Colonic mucosa (tissue), 4 donors: ENCODE data around the gene ACR. TPM values are rescaled to one million over a fixed set of nuclear protein-coding genes. Genes with fewer than 3 reads are reported as not detected.
"Not testable (repeated sequence)": the region's sequence is repeated elsewhere in the genome, so short reads cannot be mapped to it uniquely, and the experiment has no call there.

Experiments
- DNase-seq: peaks from one replicate; pipeline ENCODE4 v3.0.0-alpha.2; 2020
- H3K27ac ChIP-seq: fragments of 200-600 bp; one replicate; pipeline ENCODE4 v1.8.0; 2021
- H3K27me3 ChIP-seq: fragments of 200-600 bp; one replicate; pipeline ENCODE4 v1.8.0; 2021
- H3K36me3 ChIP-seq: fragments of 200-600 bp; one replicate; pipeline ENCODE4 v1.8.0; 2021
- H3K4me1 ChIP-seq: fragments of 200-600 bp; one replicate; pipeline ENCODE4 v1.8.0; 2021; ENCODE audit warnings: mild to moderate bottlenecking
- H3K4me3 ChIP-seq: fragments of 200-600 bp; one replicate; pipeline ENCODE4 v1.8.0; 2021
- H3K9ac ChIP-seq, 2 donors: one replicate each; pipeline ENCODE4 v1.7.0; 2013; ENCODE audit warnings: control low read depth in 2 of 2, low read depth in 2 of 2, low read length in 2 of 2
- H3K9me3 ChIP-seq: fragments of 200-600 bp; one replicate; pipeline ENCODE4 v1.8.0; 2021
- CTCF ChIP-seq: fragments of 200-600 bp; IDR thresholded peaks from one replicate; pipeline ENCODE4 v1.8.0; 2022; ENCODE audit warnings: antibody characterized with exemption, mild to moderate bottlenecking
- intact Hi-C: fragments of 100-400 bp; cut with DNase I; formaldehyde crosslinking; loops from one replicate; pipeline ENCODE4 v1.14.1; 2022
- total RNA-seq, 2 donors: library from RNA; stranded (reverse); fragmentation: NEBNext Ultra II Directional in 1 of 2; extraction: Animal tissue kit (Norgen Biotek cat#: 25700) in 1 of 2; gene quantifications; one replicate each; pipeline ENCODE4 v1.2.1, GENCODE V29; 2021
- donor health status: healthy.
- donor health status: DM: no; HTN: no; CAD: no.
- donor health status: DM: no; HTN: no; CAD: no.

Gene ACR
- total RNA-seq, 2 donors from 2014 or later, result 0.77 to 0.80 TPM

DNA sequence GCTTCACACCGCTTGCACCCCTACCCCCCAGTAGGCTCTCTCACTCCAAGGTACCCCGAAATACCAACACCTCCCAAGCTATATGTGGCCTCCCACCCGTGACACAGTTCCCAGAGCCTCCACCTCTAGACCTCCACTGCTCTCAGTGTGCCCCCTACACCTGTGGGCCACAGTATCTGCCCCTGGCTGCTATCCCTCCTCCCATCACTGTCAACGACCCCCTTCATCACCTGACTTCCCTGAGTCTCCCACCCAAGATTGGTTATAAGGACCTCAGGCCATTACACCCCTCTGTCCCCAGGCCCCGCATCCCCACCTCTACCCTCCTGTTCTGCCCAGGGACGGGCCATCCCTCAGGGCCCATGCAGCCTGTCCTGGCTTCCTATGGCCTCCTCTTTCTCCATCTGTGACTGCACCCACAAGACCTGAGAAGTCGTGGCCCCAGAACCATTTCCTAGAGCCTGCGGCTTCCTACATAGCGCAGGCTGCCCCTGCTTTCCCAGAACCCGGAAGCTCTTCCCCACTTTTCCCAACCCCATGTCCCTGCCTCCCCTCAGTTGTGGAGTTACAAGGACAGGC, 734 bp downstream of the ACR start:
- H3K4me1 ChIP-seq, result no peaks in the 10 kb centered on the region
- no peak overlapping the region for H3K27ac ChIP-seq
- no peak for DNase-seq
- H3K9me3 ChIP-seq, result no peaks in the 10 kb centered on the region
- H3K27me3 ChIP-seq, result no peaks in the 10 kb centered on the region
- intact Hi-C loops, result no loop called here
- TF ChIP-seq CTCF, result no peak
- no peak overlapping the region for H3K4me3 ChIP-seq
- H3K36me3 ChIP-seq, result no peaks in the 10 kb centered on the region
- H3K9ac ChIP-seq, result no peak overlapping the region

- Histone ChIP-seq H3K9ac (no peak overlapping the region), H3K4me1 (no peaks in the 10 kb centered on the region), H3K4me3 (no peak overlapping the region), H3K27me3 (no peaks in the 10 kb centered on the region), H3K27ac (no peak overlapping the region), H3K36me3 (no peaks in the 10 kb centered on the region), H3K9me3 (no peaks in the 10 kb centered on the region)
- intact Hi-C loops, result no loop called here
- DNase-seq, result no peak
- no peak for TF ChIP-seq CTCF
Observed at GRCh38 chr22:50739279-50739691, 1.3 kb downstream of the ACR start.

- intact Hi-C loops, result no loop called here
- H3K9me3 ChIP-seq, result no peaks in the 10 kb centered on the region
- no peak for TF ChIP-seq CTCF
- H3K27me3 ChIP-seq, result no peaks in the 10 kb centered on the region
- H3K4me3 ChIP-seq, result no peak overlapping the region
- no peak overlapping the region for H3K9ac ChIP-seq
- DNase-seq, result no peak
- no peaks in the 10 kb centered on the region for H3K4me1 ChIP-seq
- no peaks in the 10 kb centered on the region for H3K36me3 ChIP-seq
- no peak overlapping the region for H3K27ac ChIP-seq
Observed at GRCh38 chr22:50739894-50740293, 1.9 kb downstream of the ACR start.

DNA sequence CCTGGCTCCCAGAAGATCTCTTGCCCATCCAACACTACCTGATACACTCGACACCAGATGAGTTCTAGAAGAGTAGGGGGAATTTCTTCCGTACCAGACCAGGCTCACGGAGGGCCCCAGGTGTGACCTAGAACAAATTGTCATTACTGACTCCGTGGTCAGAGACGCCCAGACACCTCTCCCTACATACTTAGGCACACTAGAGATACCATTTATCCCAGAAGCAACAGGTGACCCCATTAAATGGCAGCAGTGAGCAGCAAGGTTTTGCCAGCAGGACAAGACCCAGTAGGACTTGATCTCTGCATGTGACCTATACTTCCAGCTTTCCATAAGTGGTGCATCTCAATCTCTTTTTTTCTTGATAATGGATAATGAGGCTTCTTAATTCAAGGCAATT, 2.7 kb downstream of the ACR start:
- intact Hi-C loops, H3K27ac ChIP-seq, DNase-seq: not testable (repeated sequence)

GRCh38 chr22:50744424-50744823, 6.4 kb downstream of the ACR start:
- H3K9ac ChIP-seq, H3K27me3 ChIP-seq, H3K9me3 ChIP-seq, H3K27ac ChIP-seq, DNase-seq, intact Hi-C loops, H3K36me3 ChIP-seq, H3K4me1 ChIP-seq, H3K4me3 ChIP-seq: not testable (repeated sequence)

More for the DNA sequence above, 2.7 kb downstream of the ACR start:
- not testable (repeated sequence) for H3K4me3 ChIP-seq, H3K36me3 ChIP-seq, H3K9ac ChIP-seq, H3K4me1 ChIP-seq, H3K9me3 ChIP-seq, H3K27me3 ChIP-seq

DNA sequence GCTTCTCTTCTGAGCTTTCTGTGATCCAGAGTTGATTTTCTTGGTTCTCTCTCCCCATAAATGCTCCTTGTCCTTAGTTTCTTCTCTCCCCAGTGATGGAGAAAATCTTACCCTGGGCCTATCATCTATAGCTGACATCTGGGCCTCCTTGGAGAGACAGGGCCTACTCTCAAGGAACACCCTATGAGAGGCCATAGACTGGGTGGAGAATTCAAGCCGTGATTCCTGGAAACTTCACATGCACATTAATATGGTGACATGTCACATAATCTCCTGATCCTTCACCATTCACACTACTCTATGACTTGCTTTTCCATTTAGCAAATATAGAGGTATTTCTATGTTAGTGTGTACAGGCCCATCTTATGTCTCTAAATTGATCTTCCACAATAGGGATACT, 9.5 kb downstream of the ACR start:
- H3K4me3 ChIP-seq, H3K4me1 ChIP-seq, DNase-seq, H3K36me3 ChIP-seq, H3K27me3 ChIP-seq, H3K9me3 ChIP-seq, intact Hi-C loops, H3K27ac ChIP-seq, H3K9ac ChIP-seq: not testable (repeated sequence)

DNA sequence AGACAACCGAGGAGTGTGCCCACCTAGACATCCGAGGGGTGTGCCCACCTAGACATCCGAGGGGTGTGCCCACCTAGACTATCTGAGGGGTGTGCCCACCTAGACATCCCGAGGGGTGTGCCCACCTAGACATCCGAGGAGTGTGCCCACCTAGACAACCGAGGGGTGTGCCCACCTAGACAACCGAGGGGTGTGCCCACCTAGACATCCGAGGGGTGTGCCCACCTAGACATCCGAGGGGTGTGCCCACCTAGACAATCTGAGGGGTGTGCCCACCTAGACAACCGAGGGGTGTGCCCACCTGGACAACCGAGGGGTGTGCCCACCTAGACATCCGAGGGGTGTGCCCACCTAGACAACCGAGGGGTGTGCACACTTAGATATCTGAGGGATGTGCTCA, 10.6 kb downstream of the ACR start:
- H3K4me1 ChIP-seq, DNase-seq, H3K27me3 ChIP-seq, H3K9me3 ChIP-seq, H3K9ac ChIP-seq, H3K27ac ChIP-seq, H3K36me3 ChIP-seq, intact Hi-C loops, H3K4me3 ChIP-seq: not testable (repeated sequence)

GRCh38 chr22:50749302-50750074, 11.5 kb downstream of the ACR start:
- H3K27me3 ChIP-seq, H3K9me3 ChIP-seq, H3K4me1 ChIP-seq, H3K9ac ChIP-seq, DNase-seq, H3K27ac ChIP-seq, H3K4me3 ChIP-seq, intact Hi-C loops, H3K36me3 ChIP-seq: not testable (repeated sequence)

GRCh38 chr22:50755251-50755650, 17.2 kb downstream of the ACR start:
- DNase-seq, H3K36me3 ChIP-seq, H3K4me3 ChIP-seq, H3K27ac ChIP-seq, H3K9ac ChIP-seq, H3K9me3 ChIP-seq, H3K27me3 ChIP-seq, intact Hi-C loops, H3K4me1 ChIP-seq: not testable (repeated sequence)

- H3K36me3 ChIP-seq, H3K9me3 ChIP-seq, H3K4me1 ChIP-seq, intact Hi-C loops, H3K27ac ChIP-seq, DNase-seq, H3K27me3 ChIP-seq, H3K9ac ChIP-seq: not testable (repeated sequence)
- peak overlapping the region; percentile 43 for H3K4me3 ChIP-seq
Observed at GRCh38 chr22:50756406-50756805, 18.4 kb downstream of the ACR start.
